IPS DF 4.7 (cell line): ENCODE data around the gene PLCB1.
"Not testable (repeated sequence)": the region's sequence is repeated elsewhere in the genome, so short reads cannot be mapped to it uniquely, and the experiment has no call there.

Source experiments
- DNase-seq: peaks from one replicate; pipeline ENCODE4 v3.0.0-alpha.2; 2013; ENCODE audit warnings: low spot score; ENCODE audit errors: extremely low read depth

PLCB1 gene

DNA sequence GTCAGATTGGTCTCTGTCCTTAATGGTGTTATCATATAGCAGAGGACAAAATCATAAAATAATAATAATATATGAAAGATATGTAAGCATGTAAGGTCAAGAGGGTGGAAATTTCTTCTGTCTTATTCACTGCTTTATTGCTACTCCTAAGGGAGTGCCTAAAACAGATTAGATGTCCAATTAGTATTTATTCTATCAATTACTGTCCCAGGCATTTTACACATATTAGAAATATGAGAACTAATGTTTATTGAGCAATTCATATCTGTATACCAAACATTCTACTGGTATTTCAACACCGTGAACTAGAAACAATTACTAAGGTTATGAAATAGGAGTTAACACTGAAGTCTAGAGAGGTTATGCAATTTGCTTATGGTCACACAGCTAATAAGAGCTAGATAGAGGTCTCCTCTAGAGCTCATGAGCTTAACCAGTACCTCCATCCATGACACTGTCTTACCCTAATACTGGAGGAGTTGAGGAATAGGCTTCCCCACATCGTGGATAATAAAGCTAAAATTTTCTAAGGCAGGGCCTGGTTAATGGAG lies 302.3 kb downstream of the PLCB1 start:
- DNase-seq: no peak

DNA sequence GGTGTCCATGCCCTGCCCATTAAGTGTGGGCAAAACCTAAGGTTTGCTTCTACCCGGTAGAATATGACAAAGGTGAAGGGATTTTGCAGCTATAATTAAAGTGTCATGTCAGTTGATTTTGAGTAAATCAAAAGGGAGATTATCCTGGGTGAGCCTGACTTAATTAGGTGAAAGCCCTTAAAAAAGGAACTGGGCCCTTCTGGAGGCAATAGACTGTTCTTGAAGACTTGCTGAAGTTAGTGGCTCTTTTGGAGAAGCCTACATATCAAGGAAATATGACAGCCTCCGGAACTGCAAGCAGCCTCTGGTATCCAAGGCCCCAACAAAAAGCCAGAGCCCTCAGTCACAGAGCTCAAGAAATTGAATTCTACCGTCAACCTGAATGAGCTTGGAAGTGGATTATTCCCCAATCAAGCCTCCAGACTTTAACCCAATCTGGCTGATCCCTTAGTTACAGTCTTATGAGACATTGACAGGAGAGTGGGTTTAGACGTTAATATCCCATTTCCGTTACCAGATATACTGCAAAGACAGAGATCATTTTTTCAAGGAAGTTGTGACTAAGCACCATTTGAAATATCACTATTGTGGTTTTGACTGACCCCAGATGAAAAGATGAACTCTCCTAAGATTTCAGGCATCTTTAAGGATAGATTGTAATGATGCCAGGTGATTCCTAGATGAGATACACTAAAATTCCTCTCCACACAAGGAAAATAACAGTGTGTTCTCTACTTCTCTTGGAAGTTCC lies 303.4 kb downstream of the PLCB1 start:
- no peak for DNase-seq

DNA sequence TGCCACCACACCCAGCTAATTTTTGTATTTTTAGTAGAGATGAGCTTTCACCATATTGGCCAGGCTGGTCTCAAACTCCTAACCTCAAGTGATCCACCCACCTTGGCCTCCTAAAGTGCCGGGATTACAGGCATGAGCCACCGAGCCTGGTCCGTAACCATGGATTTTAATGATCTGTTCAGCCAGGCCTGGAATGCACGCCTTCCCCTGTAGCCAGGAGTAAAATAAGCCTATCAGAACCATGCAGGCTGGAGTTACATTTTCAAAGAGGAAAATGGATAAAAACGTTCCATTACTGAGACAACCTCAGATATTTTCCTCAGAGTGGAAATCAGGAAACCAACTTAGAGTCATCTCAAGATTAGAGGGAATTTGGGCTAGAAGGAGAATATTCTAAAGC lies 304.9 kb downstream of the PLCB1 start:
- DNase-seq: not testable (repeated sequence)

DNA sequence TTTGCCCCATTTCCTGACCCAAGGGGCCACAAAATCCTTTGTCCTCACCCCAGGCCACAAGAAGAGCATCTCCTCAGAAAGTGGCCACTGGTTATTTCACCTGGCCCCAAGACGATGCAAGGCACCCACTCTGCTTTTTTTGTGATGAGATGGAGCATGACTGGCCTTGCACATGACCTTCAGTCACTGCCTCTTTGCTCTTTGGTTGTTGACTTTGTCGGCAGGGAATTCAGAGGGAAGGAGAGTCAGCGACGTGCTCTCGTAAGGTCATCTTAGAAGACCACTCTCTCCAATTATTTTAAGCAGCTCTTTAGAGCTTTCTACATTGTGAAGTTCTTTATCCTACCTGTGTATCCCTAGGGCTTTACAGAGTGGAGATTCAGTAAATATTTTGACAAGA lies 306.7 kb downstream of the PLCB1 start:
- DNase-seq: no peak

DNA sequence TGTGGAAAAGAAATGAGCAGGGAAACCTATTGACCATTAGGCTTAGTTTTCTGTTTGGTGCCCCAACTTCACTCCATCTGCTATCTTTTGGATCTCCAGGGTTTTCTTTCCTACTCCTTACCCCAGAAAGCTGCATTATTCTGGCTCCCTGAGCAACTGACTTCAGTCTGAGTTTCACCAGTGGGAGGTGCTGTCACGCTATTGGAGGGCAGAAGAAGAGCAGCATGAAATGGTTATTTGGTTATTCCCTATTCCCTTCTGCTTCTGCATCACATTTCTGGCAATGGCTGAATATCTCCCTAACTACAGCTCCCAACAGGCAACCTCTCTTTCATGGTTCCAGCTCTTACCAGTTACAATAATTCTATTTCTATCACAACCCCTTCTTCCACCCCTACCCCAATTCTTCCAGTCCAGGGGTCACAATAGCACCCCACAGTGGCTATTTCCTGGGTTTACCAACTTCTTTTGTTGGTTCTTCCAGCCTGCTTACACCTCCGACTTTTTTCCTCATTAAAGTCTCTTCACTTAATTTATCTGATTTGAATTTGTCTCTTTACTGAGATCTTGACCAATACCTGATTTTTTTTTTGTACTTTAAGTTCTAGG lies 311.5 kb downstream of the PLCB1 start:
- no peak for DNase-seq

DNA sequence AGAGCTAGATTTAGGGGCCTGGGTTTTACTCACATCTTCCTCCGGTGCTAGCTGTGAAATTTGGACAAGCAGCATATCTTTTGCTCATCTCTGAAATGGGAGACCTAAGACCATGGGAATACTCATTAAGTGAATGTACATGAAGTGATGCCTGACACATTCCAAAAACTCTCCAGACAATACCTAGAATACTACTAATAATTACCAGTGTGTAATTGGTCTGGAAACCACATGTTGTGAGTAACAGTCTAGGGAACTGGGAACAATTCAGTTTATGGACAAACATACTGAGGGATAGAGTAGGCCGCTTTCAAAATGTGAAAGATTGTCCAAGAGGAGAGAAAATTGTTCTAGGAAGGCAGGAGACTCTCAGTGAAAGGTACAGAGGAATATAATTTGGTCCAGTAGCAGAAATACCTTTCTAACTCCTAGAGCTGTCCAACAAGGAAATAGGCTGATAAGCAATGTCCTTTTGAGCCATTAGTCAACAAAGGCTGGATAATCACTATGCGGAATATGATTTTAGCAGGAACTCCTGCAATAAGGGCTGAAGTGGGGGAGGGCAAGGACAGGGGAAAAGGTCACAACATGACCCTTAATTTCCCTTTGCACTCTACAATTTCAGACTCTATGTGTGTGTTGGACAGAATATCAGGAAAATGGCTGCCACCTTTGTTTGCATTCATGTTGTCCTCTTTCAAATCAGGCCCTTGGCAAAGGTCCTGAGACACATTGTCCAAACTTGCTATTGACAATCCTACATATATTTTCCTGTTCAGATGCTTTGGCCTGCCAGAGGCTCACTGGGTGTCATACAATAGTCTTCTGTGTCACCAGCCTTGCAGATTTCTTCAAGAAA lies 315.4 kb downstream of the PLCB1 start:
- DNase-seq: no peak

DNA sequence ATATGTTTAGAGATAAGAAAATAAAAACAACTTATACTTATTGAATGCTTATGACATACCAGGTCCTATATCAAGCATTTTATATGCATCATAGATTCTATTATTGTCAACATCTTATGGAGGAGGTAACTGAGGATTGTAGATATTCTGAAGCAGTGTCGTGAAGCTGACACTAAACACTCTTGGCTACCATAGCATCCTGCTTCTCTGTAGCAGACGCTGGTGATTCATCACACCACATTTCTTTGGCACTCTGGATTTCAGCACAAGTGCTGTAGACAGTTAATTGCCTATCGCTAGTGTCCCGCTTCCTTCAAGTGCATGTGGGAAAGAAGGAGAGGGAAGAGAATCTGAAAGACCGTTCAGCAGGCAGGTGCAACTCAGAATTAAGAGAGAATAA lies 317.1 kb downstream of the PLCB1 start:
- no peak for DNase-seq

DNA sequence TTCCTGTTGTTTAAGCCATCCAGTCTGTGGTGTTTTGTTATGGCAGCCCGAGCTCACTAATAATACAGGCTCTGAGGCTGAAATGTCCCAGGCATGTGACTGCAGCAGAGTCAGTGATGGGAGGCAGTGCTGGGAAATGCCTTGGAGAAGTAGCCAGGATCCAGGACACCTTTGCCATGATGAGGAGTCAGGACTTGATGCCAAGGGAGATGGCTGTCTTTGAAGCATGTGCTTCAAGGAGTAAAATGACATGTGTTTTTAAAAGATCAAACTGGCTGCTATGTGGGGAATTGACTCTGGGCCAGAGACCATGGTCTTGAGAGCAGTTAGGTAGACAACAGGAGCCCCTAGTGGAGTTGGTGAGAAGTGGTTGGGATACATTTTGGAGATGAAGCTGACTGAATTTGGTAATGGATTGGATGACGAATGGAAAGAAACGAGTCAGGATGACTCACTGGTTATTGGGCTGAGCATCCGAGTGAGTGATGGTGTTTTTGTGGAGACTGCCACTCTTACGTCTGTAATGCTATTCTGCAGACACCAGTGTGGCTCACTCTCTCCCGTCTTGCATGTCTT lies 322.2 kb downstream of the PLCB1 start:
- no peak for DNase-seq

DNA sequence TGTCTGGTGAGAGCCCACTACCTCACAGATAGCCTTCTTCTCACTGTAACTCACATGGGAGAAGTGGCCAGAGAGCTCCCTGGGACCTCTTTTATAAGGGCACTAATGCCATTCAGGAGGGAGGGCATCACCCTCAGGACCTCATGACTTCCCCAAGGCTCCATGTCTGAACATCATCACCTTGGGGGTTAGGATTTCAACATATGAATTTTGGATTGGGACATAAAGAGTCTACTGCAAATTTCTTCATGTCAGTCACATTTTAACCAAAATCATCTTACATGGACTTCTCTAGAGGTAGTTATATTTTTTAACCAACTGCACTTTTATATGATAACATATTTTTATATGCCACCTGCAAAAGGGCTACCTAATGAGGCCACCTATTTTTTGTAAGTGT lies 324.7 kb downstream of the PLCB1 start:
- no peak for DNase-seq

DNA sequence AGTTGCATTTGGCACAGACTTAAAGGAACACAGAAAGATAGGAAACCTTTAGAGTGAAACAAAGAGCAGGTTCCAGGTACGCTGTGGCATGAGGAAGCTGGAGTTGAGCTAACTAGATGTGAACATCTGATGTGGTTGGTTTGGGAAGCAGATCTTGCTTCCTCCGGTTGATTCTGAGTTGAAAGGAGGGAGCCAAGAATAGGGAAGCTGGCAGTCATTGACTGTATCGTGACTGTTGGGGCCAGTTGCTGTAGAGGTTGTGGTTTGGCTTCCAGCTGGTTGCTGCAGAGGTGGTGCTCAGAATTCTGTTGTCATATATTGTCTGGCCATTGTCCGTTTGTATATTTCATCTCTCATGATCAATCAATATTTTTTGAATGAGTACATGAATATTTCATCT lies 325.9 kb downstream of the PLCB1 start:
- DNase-seq: no peak

DNA sequence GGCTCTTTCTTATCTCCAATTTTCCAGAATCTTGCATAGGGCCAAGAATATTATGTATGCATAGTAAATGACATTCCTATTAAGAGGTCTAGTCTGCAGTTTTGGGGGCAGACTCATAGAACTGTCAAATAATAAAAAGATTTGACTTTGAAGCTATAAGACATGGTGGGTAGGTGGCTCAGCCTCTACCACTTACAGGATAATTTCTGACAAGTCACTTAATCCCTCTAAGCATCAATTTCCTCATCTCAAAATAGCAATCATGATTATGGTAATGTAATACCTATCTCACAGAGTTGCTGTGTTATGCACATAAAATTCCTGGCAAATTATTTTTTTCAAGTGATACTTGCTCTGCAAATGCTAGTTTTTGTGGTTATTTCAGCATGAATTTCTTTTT lies 329.1 kb downstream of the PLCB1 start:
- DNase-seq: no peak

DNA sequence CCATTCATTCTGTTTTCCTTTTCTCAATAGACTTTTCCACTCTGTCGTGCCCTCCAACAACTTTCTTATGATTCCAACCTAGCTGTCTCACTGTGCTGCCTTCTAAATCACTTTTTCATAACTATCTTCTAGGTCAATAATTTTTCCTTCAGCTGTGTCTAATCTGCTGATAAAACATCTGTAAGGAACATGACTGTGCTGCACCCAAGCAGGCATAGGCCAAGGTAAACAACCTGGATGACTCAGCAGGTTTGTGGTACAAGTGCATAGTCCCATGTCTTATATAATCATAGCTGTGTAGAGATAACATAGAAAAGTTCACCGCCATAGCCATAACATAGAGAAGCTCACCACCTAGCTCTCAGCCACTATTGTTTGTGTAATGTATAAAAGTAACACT lies 332.3 kb downstream of the PLCB1 start:
- no peak for DNase-seq

DNA sequence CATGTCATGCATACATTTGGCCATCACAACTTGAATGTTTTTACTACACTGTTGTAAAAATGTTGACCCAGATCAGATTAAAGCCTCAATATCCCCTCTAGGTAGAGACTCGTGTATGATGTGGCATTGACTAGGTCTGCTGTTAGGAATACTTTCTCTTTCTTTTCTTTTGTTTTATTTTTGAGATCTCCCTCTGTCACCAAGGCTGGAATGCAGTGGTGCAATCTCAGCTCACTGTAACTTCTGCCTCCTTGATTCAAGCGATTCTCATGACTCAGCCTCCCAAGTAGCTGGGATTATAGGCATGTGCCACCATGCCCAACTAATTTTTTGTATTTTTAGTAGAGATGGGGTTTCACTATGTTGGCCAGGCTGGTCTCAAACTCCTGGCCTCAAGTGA lies 334.7 kb downstream of the PLCB1 start:
- DNase-seq: not testable (repeated sequence)

DNA sequence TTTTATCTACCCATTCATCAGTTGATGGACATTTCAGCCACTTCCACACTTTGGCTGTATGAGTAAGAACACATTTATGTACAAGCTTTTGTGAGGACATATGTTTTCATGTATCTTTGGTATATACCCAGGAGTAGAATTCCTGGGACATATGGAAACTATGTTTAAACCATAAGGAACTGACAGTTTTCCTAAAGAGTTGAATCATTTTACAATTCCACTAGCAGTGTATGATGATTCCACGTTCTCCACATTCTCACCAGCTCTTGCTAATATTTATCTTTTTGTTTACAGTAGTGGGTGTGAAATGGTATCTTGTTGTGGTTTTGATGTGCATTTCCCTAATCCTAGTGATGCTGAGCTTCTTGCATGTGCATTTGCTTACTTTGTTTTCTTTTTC lies 338.1 kb downstream of the PLCB1 start:
- no peak for DNase-seq

DNA sequence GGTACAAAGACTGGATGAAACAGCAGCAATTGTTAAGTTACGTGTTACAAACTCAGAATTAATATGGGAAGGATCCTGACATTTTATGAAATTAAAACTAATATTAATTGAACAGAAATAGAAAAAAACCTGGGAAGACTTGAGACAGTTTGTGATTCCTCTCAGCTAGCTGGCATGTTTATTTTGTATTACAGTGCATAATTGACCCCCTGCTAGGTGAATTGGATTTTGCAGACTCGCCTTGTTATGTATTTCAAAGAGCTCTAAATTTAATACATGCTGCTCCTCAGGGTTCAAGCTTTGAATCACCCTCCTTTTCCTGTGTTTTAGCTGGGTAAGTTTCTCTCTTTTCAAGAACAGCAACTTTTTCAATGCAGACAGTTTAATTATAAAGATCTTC lies 339.4 kb downstream of the PLCB1 start:
- DNase-seq: no peak

DNA sequence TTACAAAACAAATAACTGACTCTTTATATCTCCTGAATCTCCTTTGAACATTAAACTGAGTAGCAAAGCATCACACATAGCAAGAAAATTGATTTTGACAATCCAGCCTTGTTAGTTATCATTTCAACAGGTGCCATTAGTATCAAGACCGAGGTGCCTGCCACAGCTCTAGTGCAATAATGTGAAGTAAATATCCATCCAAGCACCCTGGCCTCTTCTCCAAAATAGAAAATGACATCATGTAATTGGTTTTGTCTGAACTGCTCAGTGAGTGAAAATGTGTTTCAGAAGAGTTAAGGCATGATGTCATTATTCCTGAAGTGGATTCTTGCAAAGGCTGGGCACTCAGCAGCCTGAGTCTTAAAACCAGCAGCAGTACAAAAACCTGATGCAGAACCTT lies 341.4 kb downstream of the PLCB1 start:
- DNase-seq: no peak

DNA sequence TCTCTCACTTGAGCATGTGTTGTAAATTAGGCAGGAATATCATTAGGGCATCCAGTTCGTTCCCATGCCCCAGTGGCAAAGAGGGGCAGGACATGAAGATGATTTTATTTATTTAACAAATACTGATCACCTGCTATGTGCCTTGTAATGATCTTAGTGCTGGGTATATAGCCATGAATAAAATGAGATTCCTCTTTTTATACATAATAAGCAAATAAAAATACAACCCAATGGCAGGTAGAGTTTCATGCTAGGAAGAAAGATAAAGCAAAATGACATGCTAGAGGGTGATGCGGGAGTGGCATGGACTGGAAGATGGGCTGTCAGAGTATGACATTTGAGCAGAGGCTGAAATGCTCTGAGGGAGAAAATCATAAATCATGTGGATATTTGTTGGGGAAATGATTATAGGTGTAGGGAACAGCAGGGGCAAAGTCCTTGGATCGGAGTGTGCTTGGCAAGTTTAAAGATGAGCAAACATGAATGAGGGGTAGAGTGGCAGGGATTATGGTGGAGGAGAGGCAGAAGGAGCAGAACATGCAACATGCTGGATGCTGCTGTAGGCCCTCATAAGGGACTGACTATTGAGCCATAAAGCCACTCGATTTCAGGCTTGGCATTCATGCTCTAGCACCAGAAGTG lies 342.1 kb downstream of the PLCB1 start:
- no peak for DNase-seq

DNA sequence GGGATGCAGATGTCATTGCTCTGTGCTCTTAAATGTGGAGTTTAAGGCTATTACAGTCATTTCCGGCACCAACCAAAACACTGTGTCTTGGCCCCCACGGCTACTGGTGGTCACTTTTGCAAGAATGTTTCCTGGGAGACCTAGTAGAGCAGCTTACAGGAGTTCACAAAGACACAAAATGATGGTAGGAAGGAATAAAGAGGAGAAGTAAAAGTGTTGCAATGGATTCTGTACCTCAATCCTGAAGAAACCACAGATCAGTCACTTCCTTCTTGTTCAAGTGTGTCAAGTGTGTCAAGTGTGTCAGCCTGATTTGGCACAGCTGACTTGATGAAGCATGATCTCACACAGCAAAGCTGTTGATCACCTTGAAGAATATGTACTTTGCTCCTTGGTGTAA lies 344.0 kb downstream of the PLCB1 start:
- no peak for DNase-seq

DNA sequence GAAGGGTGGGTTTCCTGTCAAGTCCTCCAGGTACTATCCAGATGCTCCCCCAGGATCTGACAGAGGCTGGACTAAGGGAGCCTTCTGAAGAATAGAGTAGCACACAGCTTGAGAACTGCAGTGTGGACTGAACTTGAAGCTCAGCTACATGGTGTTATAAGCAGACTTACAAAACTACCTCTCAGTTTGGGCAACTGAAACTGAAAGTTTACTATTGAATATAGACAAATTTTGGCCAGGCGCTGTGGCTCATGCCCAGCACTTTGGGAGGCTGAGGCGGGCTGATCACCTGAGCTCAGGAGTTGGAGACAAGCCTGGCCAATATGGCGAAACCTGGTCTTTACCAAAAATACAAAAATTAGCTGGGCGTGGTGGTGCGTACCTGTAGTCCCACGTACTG lies 348.5 kb downstream of the PLCB1 start:
- DNase-seq: no peak

DNA sequence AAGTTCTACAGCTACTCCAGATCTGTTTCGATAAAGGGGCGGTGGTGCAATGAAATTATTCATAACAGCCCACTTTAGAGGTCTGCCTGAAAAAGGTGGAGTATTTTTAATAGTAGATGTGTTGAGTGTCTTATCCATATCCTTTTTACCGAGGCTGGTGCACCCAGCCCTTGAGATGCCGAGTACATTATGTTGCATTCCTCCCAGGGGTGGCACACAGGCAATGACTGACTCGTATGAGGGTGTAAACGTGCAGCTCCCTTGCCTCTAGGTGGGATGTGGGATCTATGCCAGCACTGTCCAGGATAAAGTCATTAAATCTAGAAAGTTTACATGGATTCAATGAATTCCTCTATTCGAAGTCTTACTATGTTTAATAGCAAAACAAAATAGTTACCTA lies 355.6 kb downstream of the PLCB1 start:
- DNase-seq: no peak
